Immature natural killer cell (primary cell): ENCODE measurements around the gene EXOC6B. TPM values are rescaled to one million over a fixed set of nuclear protein-coding genes. Genes with fewer than 3 reads are reported as not detected.

Experiments used
- DNase-seq, 3 donors: peaks; one replicate each; pipeline ENCODE4 v3.0.0; 2022; ENCODE audit warnings: mixed read lengths in 1 of 3
- H3K27ac Mint-ChIP-seq, 6 donors: one replicate each; pipeline ENCODE4 v1.8.0; 2020; ENCODE audit warnings: mixed read lengths in 6 of 6, mild to moderate bottlenecking in 5 of 6, inconsistent platforms in 4 of 6, moderate library complexity in 3 of 6
- H3K27me3 Mint-ChIP-seq, 3 donors: one replicate each; pipeline ENCODE4 v1.8.0; 2020 to 2021; ENCODE audit warnings: low read depth in 3 of 3, mild to moderate bottlenecking in 3 of 3, mixed read lengths in 3 of 3, moderate library complexity in 3 of 3, inconsistent platforms in 1 of 3
- H3K36me3 Mint-ChIP-seq, 3 donors: one replicate each; pipeline ENCODE4 v1.8.0; 2020; ENCODE audit warnings: mixed read lengths in 3 of 3, inconsistent platforms in 2 of 3, mild to moderate bottlenecking in 2 of 3
- H3K4me1 Mint-ChIP-seq, 2 donors: one replicate each; pipeline ENCODE4 v1.8.0; 2020; ENCODE audit warnings: inconsistent platforms in 2 of 2, mild to moderate bottlenecking in 2 of 2, mixed read lengths in 2 of 2, moderate library complexity in 1 of 2
- H3K4me3 Mint-ChIP-seq, 5 donors: one replicate each; pipeline ENCODE4 v1.8.0; 2020; ENCODE audit warnings: mild to moderate bottlenecking in 5 of 5, mixed read lengths in 5 of 5, inconsistent platforms in 3 of 5, moderate library complexity in 3 of 5
- H3K9me3 Mint-ChIP-seq, 6 donors: one replicate each; pipeline ENCODE4 v1.8.0; 2020; ENCODE audit warnings: mild to moderate bottlenecking in 6 of 6, mixed read lengths in 6 of 6, inconsistent platforms in 4 of 6, moderate library complexity in 3 of 6
- polyA plus RNA-seq, 3 donors: library from polyadenylated mRNA; unstranded; fragments of 300-500 nt; fragmentation: Illumina TruSeq; gene quantifications; one replicate each; pipeline ENCODE4 v1.2.3, GENCODE V29; 2021

Gene EXOC6B
- polyA plus RNA-seq, 3 donors from 2014 or later: 2.0 to 2.7 (median 2.5) TPM

DNA sequence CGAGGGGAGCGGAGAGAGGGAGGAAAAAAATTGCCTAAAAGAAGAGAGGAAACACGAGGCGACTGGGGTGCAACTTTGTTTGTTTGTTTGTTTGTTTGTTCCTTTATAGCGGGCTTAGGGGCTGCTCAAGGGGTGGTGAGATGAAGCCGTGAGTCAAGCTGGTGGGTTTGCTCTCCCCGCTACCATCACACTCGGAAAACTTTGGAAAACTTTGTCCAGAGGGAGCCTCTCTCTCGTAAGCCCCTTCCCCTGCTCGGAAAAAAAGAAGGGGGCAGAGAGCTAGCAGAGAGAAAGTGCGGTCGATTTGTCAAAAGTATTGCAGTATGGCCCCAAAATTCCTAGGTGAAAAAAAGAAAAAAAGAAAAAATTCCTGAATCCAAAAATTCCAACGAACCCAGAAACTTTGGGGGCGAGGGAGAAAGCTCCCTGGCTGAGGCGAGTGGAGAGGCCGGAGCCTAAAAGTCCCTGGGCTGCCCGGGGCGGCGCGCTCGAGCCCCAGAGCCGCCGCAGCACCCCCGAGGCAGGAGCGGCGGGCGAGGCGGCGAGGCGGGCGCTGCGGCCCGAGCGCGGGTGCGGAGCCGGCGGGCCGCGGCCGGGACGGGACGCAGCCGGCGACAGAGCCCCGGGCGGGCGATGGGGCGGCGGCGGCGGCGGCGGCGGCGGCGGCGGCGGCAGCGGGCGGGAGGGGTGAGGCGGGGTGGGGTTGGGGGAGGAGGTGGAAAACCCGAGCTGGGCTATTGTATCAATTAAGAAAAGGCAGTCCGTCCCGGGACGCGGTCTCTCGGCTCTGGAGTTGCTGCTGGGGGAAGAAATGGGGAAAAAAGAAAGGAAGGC is 677.6 kb downstream of the EXOC6B start:
- no peak for DNase-seq
- peaks cover 0 to 4% (median 4%) of the 10 kb centered on the region in 3 donors for H3K36me3 Mint-ChIP-seq
- peaks cover 25 to 41% (median 26%) of the 10 kb centered on the region in 3 donors for H3K27me3 Mint-ChIP-seq
- peaks cover 0 to 6% (median under 1%) of the 10 kb centered on the region in 6 donors for H3K9me3 Mint-ChIP-seq
- H3K4me1 Mint-ChIP-seq: peaks cover 37 to 47% of the 10 kb centered on the region in 2 donors
- peak overlapping the region; percentile 76 to 91 (median 85) for H3K4me3 Mint-ChIP-seq
- H3K27ac Mint-ChIP-seq: no peak overlapping the region

- Mint-ChIP-seq H3K4me1 (peaks cover 37 to 47% of the 10 kb centered on the region in 2 donors), H3K27ac (no peak within 1 kb of the TSS), H3K9me3 (peaks cover 0 to 6% (median under 1%) of the 10 kb centered on the region in 6 donors), H3K4me3 (peak within 1 kb of the TSS; percentile 76 to 91 (median 85)), H3K27me3 (peaks cover 24 to 41% (median 26%) of the 10 kb centered on the region in 3 donors), H3K36me3 (peaks cover 0 to 4% (median 4%) of the 10 kb centered on the region in 3 donors)
- DNase-seq: no peak
These were observed 678.4 kb downstream of the EXOC6B start, which contains the start of gene CYP26B1 for GRCh38 chr2:72147303-72147971. Gene CYP26B1 (minus strand): TSS chr2:72147862. CDS start chr2:72147834, 28 bp downstream.

- H3K9me3 Mint-ChIP-seq: peaks cover 0 to 6% (median under 1%) of the 10 kb centered on the region in 6 donors
- peaks cover 25 to 39% (median 27%) of the 10 kb centered on the region in 3 donors for H3K27me3 Mint-ChIP-seq
These were observed 679.2 kb downstream of the EXOC6B start for GRCh38 chr2:72146347-72147302.

DNA sequence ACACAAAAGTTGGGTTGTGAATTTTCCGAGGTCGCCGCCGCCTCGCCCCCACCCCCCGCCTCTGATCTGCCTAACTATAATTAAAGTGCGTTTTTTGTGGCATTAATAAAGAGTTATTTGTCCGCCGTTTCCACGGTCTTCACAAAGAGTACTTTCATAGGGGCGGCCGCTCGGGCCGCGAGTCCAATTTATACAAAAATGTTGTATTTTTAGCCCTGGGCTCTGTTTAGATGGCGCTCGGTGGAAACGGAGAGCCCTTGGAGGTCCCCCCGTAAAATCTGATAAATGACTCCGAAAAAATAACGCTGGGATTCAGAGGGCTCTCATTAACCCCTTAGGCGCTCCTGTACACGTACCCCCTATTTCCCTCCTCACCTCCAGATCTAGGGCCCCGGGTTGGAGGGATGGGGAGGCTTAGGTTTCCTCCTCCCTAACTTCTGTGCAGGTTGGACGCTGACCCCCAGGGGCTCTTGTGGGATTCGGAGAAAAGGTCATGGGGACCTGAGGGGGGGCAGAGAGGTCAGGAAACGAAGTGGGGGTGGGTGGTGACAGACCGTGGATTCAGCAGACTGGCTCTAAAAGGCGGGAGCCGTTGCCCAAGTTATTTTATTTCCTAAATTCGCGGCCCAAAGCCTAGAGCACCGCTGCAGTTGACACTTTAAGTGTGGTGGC is 680.0 kb downstream of the EXOC6B start:
- peak overlapping the region; percentile 55 to 76 (median 69) for H3K4me3 Mint-ChIP-seq
- H3K4me1 Mint-ChIP-seq: peaks cover 37 to 47% of the 10 kb centered on the region in 2 donors
- H3K36me3 Mint-ChIP-seq: peaks cover 0 to 4% (median 4%) of the 10 kb centered on the region in 3 donors
- DNase-seq: no peak
- H3K27me3 Mint-ChIP-seq: peaks cover 25 to 37% (median 25%) of the 10 kb centered on the region in 3 donors
- peaks cover 0 to 6% (median under 1%) of the 10 kb centered on the region in 6 donors for H3K9me3 Mint-ChIP-seq
- no peak overlapping the region for H3K27ac Mint-ChIP-seq

More at GRCh38 chr2:72146347-72147302, 679.2 kb downstream of the EXOC6B start:
- no peak for DNase-seq
- Mint-ChIP-seq H3K36me3 (peaks cover 0 to 4% (median 4%) of the 10 kb centered on the region in 3 donors), H3K4me1 (peaks cover 37 to 47% of the 10 kb centered on the region in 2 donors), H3K27ac (no peak overlapping the region), H3K4me3 (peak overlapping the region; percentile 46 to 70 (median 57))

GRCh38 chr2:72145289-72145657 is 680.6 kb downstream of the EXOC6B start:
- Mint-ChIP-seq H3K27me3 (peaks cover 25 to 32% (median 25%) of the 10 kb centered on the region in 3 donors), H3K36me3 (peaks cover 0 to 4% (median 4%) of the 10 kb centered on the region in 3 donors), H3K27ac (no peak overlapping the region), H3K4me1 (peaks cover 35 to 44% of the 10 kb centered on the region in 2 donors), H3K9me3 (peaks cover 0 to 6% (median under 1%) of the 10 kb centered on the region in 6 donors), H3K4me3 (peak overlapping the region; percentile 55 to 76 (median 69))
- no peak for DNase-seq

DNA sequence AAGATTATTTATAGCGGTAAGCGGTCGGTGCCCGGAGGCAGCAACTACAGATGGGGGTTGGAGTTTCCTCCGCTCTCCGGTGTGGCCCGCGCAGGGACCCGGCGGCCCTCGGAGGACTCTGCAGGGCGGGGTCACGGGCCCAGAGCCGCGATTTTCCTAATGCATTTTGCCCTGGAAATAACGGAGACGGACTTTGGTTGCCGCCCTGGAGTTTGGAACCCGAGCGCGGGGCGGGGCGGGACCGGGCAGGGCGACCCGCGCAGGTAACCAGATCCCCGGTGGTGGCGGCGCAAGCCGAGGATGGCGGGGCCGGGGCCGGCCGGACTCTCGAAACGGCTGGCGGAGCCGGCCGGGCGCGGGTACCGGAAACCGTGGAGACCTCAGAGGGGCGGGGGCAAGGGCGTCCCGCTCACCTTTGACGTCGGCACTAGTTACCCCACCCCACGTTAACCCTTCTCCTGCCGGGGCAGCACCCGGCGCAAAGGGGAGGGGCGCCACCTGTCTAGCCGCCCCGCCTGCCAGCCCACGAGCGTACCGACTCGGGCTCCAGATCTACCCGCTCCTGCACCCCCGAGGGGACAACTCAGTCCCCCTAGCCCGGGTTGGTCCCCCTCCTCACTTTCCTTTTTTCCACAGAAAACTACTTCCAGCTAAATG is 681.1 kb downstream of the EXOC6B start:
- Mint-ChIP-seq H3K27ac (no peak overlapping the region), H3K27me3 (peaks cover 23 to 27% (median 25%) of the 10 kb centered on the region in 3 donors), H3K9me3 (peaks cover 0 to 6% (median under 1%) of the 10 kb centered on the region in 6 donors), H3K36me3 (peaks cover 0 to 4% (median 4%) of the 10 kb centered on the region in 3 donors), H3K4me1 (peaks cover 30 to 39% of the 10 kb centered on the region in 2 donors), H3K4me3 (peak overlapping the region in 4 of 5 donors; percentile 27 to 45 (median 33))
- DNase-seq: no peak

GRCh38 chr2:72144274-72144631 is 681.6 kb downstream of the EXOC6B start:
- peaks cover 21 to 24% (median 22%) of the 10 kb centered on the region in 3 donors for H3K27me3 Mint-ChIP-seq
- no peak overlapping the region for H3K27ac Mint-ChIP-seq
- DNase-seq: no peak
- H3K36me3 Mint-ChIP-seq: peaks cover 0 to 4% (median 4%) of the 10 kb centered on the region in 3 donors
- peak overlapping the region in 4 of 5 donors; percentile 17 to 50 (median 30) for H3K4me3 Mint-ChIP-seq
- H3K4me1 Mint-ChIP-seq: peaks cover 25 to 34% of the 10 kb centered on the region in 2 donors
- peaks cover 0 to 6% (median under 1%) of the 10 kb centered on the region in 6 donors for H3K9me3 Mint-ChIP-seq

GRCh38 chr2:72143441-72144273 is 682.2 kb downstream of the EXOC6B start:
- H3K4me1 Mint-ChIP-seq: peaks cover 20 to 28% of the 10 kb centered on the region in 2 donors
- peaks cover 18 to 19% (median 18%) of the 10 kb centered on the region in 3 donors for H3K27me3 Mint-ChIP-seq
- peaks cover 0 to 6% (median under 1%) of the 10 kb centered on the region in 6 donors for H3K9me3 Mint-ChIP-seq
- peaks cover 0 to 4% (median 4%) of the 10 kb centered on the region in 3 donors for H3K36me3 Mint-ChIP-seq
- H3K4me3 Mint-ChIP-seq: peak overlapping the region in 3 of 5 donors; percentile 26 to 50 (median 35)
- no peak for DNase-seq
- H3K27ac Mint-ChIP-seq: no peak overlapping the region

DNA sequence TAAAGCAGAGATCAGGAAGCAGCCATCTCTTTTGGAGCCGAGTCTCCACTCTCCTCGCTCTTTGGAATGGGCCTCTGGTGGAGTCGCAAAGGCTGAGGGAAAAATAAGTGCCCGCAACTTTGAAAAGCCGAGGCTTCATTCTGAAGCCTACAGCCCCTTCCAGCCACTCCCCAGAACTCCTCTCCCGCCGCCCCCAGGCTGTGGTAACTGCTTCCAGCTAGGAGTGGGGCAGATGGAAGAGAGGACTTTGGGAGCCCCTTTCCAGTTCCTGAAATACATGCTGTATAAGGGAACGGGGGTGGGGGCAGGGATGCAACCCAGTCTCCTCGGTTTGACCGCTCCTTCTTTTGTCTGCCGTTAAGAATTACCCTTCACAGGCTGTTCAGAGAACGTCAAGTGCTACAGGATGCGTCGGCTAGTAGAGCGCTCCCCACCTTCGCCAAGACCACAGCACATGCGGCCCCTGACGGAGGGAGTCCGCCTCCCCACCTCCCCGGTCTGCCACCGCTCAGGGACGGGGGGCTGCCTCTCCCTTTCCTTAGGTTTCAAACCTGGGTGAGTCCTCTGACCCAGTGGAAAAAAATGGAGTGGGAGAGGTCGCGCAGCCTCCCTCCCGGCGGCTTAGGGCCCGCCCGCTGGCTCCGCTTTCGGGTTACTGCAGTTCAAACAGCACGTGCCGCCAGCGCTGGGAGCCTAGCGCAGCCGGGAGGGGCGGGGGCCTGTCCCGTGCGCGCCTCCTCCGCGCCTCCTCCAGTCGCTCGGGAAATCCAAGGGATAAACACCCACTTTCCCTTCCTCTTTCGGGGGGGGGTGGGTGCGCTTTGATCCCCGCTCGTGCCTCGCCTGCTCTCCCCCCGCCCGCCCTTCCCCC is 683.0 kb downstream of the EXOC6B start:
- Mint-ChIP-seq H3K27ac (no peak overlapping the region), H3K27me3 (peaks cover 13 to 18% (median 16%) of the 10 kb centered on the region in 3 donors), H3K4me1 (peaks cover 15 to 19% of the 10 kb centered on the region in 2 donors), H3K4me3 (no peak overlapping the region), H3K36me3 (peaks cover 0 to 4% (median 4%) of the 10 kb centered on the region in 3 donors), H3K9me3 (peaks cover 0 to 6% (median under 1%) of the 10 kb centered on the region in 6 donors)
- DNase-seq: no peak

DNA sequence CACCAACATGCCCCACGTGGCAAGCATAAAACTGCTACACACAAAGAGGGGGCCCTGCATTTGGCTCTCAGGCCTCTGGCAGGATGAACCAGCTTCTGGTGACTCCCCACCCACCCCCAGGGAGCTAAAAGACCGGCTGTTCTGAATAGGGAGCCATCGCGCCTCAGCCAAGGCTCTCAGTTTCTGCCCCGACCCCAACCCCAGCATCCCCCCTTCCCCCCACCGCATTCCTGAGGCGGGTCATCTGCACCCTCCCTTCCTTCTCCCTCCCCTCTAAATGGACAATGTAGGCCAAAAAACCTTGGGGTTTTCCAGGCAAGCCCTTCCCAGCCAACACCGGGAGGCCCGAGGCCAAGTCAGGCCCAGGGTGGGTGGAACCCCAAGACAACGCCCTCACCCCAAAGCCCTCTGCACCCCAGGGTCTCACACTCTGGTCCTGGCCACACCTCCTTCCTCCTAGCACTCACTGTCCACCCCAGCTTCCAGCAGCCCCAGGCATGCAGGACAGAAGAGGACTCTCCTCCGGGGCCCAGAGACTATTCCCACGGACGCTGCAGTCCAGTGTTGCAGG is 683.9 kb downstream of the EXOC6B start:
- DNase-seq: no peak
- Mint-ChIP-seq H3K27ac (no peak overlapping the region), H3K27me3 (peaks cover 15 to 17% (median 15%) of the 10 kb centered on the region in 3 donors), H3K36me3 (peaks cover 0 to 4% (median 4%) of the 10 kb centered on the region in 3 donors), H3K9me3 (peaks cover 0 to 6% (median under 1%) of the 10 kb centered on the region in 6 donors), H3K4me3 (peak overlapping the region in 1 of 5 donors; percentile 20), H3K4me1 (peaks cover 14 to 16% of the 10 kb centered on the region in 2 donors)
